ENCODE data around the gene NDUFAF7.

DNA sequence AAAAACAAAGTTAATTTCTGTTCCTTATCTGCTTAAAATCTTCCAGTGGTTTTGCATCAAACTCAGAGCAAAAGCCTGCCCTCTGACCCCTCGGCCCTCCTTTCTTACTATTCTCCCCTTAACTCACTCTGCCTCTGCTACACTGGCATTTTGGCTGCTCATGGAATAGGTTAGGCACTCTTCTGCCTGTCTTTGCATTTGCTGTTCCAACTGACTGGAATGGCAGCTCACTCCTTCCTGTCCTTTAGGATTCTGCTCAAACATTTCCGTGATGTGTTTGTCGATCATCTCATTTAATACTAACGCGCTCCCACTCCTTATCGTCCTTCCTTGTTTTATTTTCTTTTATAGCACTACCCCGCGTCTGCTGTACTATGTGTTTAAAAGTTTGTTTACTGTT lies 877 bp upstream of the NDUFAF7 start:
- TF ChIP-seq POLR2AphosphoS5 (IDR thresholded peaks at IDR 0.05) (no peak), POLR2A (IDR thresholded peaks at IDR 0.05) (no peak), CTCF (IDR thresholded peaks at IDR 0.05 in 8 of 11, conservative IDR thresholded peaks at IDR 0.05 in 3 of 11) (no peak)

Measured in spleen (tissue), 7 donors.